ENCODE measurements around the gene RTN4IP1.
"Not testable (repeated sequence)": the region's sequence is repeated elsewhere in the genome, so short reads cannot be mapped to it uniquely, and the experiment has no call there.

The RTN4IP1 gene

DNA sequence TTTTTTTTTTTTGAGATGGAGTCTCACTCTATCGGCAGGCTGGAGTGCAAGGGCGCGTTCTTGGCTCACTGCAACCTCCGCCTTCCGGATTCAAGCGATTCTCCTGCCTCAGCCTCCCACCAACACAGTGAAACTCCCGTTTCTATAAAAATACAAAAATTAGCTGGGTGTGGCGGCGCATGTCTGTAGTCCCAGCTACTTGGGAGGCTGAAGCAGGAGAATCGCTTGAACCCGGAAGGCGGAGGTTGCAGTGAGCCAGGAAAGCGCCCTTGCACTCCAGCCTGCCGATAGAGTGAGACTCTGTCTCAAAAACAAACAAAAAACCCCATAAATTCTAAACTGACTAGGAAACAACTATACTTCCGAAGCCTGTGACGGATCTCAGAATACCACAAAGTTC, 1.5 kb downstream of the RTN4IP1 start:
- DNase-seq = not testable (repeated sequence)

DNA sequence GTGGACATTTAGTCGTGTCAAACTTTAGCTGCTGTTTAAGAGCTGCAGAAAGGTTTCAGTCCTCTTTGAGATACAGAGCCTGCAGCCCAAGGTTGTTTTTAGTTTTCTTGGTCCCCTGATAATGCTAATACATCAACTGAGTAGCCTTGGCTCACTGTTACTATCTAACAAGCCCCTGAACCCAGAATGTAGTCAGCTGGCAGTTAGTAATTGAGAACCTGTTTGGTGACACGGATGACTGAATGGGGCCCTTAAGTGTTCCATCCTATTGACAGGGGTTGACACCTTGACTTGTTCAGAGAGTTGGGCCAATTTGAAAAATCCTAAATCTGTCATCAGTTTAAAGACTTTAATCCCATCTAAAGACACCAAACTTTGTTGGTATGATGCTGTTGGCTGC, 2.8 kb downstream of the RTN4IP1 start:
- no peak for DNase-seq

DNA sequence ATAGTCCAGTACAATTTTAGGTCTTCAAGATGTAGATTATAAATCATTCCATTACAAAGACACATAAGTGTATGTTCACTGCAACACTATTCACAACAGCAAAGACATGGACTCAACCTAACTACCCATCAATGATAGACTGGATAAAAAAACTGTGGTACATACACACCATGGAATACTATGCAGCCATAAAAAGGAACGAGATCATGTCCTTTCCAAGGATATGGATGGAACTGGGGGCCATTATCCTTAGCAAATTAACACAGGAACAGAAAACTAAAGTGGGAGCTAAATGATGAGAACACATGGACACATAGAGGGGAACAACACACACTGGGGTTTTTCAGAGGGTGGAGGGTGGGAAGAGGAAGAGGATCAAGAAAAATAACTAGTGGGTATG, 6.3 kb downstream of the RTN4IP1 start:
- no peak for DNase-seq

DNA sequence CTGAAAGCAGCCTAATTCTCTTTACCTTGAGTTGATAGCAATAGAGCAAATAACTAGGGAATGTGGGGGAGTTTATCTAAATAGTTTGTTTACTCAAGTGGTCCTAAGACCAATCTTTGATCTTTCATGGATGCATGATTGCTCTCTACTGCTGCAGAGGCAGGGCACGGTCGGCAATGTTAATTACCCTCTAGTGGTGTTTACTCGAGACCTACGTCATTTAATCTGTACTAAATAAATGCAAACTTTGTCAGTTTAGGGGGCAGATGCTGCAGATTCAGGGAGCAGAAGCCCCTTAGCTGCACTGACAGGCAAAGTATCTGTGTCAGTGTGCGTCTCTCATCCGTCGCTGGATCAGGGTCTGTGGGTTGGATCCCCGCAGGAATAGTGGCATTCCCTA, 6.9 kb downstream of the RTN4IP1 start:
- DNase-seq = no peak

DNA sequence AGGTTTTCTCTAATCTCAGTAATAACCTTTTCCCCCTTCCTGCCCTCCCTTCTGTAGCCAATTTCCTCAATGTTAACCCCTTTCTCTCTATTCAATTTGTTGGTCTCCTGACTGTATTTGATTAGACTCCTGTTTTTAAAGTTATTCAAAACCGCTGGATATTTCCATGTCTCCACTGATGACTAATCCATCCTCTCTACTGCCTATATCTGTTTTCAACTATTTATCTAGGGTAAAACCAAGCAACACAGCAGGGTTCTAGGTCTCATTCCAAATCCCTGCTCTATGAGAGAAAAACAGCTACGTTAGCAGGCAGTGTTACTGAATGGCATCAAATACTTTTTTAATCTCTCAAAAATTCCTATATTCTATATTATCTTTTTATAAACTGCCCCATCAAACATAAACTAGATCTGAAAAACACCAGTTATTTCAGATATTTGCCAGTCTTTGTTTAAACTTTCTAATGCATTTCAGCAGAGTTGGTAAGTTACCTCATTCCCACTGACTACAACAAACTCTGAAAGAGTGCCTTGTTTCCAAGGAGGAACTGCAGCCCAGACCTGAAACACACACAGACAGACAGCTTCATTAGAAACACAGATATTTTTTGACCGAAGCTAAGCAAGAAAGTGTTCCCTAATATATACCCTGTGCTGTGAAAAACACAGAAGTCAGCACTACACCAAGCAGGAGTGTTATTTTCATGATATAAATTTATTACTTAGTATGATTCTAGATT, 8.2 kb downstream of the RTN4IP1 start:
- DNase-seq = no peak

DNA sequence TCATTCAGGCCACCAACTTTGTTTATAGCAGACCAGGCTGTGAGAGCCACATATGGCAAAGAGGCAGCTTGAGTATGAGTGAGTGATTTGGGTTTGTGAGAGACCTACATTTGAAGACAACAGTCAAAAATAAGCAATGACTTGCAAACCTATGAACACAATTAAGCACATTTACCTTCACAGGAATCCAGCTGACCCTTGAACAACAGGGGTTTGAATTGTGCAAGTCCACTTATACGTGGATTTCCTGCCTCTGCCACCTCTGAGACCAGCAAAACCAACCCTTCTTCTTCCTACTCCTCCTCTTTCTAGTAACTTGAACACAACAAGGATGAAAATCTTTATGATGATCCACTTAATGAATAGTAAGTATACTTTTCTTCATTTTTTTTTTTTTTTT, 10.1 kb downstream of the RTN4IP1 start:
- no peak for DNase-seq

DNA sequence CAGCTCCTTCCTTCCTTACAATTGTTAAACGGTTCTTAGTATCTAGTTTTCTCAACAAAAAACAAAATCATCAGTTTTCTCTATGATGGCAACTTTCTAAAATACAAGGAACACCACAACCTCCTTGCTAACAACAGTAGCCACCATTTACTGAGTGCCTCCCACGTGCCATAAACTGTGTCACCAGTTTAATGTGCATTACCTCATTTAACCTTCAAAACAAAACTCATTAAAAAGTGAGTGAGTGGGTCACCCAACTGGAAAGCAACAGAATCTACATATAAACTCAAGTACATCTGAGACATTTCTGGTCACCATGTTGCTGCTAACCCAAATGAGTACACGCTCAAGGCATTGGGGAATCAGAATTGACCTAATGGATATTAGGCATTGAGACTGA, 11.0 kb downstream of the RTN4IP1 start:
- no peak for DNase-seq

DNA sequence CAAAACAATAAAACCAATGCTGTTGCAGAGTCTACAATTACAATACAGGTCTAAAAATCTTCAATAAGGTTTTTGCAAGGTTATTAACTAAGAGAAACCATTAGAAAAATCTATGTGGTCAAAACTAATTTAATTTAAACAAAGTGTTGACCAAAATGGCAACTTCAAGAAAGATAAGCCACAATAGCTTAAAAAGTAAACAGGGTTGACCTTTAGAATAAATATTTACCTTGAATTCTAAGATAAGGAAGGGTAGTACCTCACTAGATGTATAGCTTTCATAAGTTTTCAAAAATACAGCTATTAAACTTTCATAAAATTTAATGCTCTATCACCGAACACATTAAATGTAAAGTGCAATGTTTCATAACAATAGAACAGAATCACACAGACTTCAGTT, 11.4 kb downstream of the RTN4IP1 start:
- no peak for DNase-seq

DNA sequence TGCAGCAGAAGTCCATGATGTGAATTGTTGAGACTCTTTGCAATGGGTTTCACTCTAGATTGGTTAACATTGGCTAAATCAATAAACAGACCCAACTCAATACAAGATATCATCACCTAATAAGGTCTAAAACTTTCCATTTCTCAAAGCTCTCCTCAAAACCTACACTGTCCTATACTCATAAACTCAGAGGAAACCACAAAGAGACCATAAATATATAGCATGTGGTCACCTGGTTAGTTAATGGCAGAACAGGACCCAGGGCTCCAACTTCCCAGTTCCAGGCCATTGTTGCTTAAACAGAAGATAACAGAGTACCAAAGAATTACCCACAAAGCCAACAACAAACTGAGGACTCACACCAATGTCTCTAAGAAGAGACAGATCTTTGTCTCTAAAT, 12.0 kb downstream of the RTN4IP1 start:
- no peak for DNase-seq

DNA sequence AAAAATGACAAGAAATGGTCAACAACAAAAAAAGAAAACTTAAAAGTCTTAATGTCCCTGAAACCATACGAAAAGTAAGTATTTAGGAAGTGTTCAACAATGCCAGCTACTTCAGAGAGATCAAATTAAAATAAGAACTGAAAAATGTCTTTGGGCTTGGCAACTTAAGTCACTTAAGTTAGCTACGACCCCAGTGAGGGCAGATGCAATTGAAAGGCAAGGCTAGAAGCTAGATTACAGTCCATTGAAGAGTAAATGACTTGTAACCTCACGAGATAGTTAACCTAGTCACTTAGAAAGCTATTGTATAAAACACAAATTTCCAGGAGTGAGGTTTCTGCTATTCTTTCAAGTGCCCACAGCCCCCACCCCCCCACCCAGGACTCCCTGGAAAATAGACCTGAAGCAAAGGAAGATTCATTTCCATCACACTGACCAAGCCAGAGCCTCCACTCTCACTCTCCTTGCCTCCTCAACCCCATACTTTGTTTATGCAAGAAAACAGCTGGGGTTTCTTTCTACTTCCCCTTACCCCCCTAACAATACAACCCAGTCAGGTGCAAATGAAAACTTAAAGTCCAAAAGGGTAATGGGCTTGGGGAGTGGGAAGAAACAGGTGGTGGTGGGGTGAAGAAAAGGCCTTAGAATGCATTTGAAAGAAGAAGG, 14.6 kb downstream of the RTN4IP1 start:
- no peak for DNase-seq

DNA sequence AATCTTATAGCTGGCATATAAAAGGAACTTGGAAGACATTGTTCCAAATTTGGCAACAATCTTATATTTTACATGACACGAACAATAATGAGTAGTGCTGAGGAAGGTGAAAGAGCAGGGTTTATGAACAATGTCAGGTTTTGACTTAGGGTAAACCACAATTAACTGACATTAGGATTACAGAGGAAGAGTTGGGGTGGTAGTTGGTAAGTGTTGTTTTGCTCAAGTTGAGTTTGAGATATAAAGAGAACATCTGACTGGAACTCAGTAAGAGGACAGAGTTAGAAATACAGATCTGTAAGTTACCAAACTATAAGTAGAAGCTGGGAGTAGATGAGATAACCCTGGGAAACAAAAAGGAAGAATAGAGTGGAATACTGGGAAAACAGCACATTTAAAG, 15.1 kb downstream of the RTN4IP1 start:
- DNase-seq = no peak

DNA sequence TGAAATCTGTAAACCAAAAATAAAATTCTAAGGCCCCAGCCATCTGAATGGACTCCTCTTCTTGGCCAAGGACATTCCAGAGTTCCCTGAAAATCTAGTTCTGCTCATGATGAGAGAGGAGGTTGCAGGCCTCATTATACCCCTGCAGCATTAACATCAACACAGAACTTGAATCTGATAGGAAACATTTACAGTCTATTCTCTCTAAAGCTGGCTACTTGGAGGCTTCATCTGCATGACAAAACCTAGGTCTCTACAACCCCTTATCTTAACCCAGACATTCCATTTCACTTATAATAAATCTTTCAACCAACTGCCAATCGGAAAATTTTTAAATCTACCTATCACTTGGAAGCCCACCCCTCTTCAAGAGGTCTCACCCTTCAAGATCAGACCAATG, 15.7 kb downstream of the RTN4IP1 start:
- no peak for DNase-seq

DNA sequence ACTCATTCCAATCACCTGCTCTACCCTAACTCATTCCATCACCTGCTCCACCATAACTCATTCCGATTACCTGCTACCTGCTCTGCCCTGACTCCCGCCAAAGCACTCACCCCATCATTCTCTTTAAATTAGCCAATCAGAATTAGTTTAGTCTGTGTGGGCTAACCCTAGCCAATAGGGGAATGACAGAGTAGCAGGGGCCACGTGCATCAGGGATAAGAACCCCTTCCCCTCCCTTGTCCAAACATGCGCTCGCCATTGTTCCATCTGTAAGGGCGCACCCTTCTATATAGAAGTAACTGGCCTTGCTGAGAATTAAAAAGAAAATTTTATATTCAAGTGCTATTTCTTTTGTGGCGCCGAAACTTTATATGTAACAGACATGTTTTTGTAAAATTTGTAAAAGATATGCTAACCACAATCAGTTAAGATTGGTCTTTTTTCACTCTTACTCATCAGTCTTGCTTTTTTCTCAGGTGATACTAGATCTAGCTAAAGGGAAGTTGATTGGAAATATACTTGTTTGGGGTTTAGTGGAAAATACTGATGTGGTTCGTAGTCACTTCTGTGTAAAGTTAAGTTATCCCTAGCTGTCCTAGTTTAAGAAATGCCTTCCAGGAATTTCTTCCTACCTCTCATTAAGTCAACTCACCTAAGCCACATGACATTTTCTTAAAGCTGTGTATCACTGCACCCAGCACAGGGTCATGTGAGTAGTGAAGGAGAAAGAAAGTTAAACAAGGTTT, 16.5 kb downstream of the RTN4IP1 start:
- DNase-seq = no peak

DNA sequence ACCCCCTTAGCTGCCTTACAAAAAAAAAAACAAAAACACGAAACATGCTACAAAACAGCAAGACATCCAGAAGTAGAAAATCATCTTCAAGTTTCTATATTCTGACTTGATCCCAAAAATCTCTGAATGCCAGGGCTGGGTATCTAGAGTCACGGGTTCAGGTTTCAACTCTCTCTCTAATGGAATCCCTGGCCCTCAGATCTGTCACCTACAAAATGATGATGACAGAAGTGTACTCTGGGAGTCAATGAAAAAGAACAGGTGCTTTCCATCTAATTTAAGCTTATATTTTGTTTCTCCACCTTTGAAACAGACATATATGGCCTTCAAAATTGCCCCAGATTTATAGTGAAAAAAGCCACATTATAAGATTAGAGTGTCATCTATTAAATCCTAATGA, 18.3 kb downstream of the RTN4IP1 start:
- no peak for DNase-seq

DNA sequence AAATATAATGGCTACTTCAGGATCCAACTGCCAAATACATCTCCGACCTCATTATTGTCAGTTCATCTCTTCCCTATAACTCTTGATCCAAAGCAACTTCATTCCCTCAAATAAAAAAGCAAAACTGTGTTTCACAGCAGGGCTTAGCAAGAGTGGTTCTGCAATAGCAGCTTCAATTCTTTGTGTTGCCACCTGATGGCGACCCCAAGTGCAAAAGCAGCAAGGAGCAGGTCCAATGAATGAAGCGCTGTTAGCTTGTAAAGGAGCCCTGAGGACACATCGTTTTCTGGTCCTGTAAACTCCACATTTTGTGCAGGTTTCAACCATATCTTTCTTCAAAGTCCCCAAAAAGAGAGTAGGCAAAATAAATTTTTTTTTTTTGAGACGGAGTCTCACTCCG, 19.6 kb downstream of the RTN4IP1 start:
- peak; percentile 67 to 69 for DNase-seq

DNA sequence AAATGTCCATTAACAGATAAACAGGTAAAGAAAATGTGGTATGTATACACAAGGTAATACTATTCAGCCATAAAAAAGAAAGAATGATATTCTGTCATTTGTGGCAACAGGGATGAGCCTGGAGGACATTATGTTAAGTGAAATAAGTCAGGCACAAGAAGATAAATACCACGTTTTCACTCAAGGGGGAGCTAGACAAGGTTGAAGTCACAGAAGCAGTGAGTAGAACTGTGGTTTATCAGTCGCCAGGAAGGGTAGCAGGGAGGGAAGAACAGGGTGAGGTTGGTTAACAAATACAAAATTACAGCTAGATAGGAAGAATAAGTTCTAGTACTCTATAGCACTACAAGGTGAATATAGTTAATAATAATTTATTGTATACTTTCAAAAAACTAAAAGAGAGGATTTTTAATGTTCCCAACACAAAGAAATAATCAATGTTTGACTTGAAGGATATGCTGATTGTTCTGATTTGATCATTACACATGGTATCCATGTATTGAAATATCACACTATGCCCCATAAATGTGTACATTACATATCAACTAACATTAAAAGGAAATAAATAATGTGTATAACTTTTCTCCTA, 21.1 kb downstream of the RTN4IP1 start:
- peak; percentile 88 to 89 for DNase-seq

DNA sequence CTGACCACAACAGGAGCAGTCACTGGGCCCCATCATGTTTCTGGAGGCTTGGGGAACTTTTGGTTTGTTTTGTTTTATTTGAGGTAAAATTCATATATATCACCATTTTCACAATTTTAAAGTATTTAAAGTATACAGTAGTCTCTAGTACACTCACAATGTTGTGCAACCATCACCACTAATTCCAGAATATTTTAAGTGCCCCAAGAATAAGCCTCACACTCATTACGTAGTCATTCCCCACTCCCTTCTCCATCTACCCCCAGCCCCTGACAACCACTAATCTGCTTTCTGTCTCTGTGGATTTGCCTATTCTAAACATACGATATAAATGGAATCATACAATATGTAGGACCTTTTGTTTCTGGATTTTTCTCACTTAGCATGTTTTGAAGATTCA, 29.0 kb downstream of the RTN4IP1 start:
- no peak for DNase-seq

DNA sequence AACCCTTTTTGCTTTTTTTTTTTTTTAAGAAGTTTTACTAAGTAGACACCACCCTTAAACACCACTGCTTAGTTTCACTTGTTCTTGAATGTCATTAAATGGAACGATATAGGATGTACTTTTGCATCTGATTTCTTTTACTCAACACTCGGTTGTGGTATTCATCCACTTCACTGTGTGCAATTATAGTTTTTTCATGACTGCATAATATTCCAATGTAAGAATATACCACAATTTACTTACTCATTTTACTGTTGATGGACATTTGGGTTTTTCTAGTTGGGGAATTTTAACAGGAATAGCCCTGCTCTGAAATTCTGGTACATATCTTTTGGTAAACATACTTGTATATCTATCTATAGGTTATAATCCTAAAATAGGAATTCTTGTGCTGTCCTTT, 29.9 kb downstream of the RTN4IP1 start:
- no peak for DNase-seq

DNA sequence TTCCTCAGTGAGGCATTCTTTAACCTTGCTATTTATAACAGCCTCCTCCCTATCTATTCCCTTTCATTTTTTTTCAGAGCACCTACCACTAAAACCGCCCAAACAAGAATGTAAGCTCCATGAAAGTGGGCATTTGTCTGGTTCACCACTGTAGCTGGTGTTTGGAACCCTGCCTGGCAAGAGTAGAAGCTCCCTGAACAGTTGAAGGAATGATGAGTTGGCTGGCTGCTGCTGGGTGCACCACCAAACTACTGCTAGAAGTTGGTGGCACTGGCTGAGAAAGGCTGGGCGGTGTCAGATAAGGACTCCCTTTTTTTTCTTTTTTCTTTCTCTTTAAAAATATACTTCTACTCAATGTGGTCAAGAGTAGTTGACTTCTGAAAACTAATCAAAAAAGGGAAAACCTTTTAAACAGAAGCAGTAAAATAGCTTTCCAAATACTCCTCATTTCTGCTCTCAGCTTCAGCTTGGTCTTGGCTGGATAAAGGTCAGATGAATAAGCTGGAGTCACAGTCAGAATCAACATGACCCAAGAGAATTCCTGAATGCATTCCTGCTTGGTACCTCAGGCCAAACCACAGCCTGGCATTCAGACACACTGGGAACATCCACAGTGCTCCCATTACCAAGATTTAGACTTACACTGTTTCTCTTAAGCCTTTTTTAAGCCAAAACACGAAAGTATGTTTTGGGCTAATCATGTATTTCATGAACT, 38.0 kb downstream of the RTN4IP1 start:
- DNase-seq = no peak

DNA sequence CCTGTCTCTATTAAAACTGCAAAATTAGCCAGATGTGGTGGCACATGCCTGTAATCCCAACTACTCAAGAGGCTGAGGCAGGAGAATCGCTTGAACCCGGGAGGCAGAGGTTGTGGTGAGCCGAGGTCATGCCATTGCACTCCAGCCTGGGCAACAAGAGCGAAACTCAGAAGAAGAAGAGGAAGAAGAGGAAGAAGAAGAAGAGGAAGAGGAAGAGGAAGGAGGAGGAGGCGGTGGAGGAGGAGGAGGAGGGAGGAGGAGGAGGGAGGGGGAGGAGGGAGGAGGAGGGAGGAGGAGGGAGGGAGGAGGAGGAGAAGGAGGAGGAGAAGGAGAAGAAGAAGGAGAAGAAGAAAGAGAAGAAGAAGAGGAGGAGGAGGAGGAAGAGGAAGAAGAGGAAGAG, 40.4 kb downstream of the RTN4IP1 start:
- DNase-seq = not testable (repeated sequence)

DNA sequence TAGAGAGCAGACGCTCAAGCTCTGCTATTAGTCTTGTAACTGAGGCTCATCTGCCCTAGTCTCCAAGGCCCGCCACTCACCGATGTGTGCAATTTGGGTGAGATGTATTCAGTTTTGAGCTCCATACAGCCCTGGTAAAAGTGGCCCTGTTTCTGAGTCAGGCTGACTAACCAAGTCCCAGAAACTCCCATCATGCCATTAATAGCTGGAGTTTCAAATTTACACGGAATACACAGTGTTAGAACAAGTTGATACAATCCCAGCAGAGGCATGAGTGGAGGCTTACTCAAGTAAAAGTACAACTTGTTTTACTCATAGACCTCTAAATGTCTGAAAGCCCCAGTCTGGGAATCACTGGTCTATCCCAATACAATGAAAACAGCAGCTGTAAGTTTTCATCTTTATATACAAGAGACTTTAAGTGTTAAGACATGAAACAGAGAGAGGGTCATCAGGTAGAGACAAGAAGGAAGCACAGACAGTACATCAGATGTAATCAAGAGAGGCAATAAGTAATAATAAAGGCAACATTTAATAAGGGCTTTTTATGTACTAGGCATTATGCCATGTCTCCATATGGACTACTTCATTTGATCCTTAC, 42.4 kb downstream of the RTN4IP1 start:
- DNase-seq = no peak

DNA sequence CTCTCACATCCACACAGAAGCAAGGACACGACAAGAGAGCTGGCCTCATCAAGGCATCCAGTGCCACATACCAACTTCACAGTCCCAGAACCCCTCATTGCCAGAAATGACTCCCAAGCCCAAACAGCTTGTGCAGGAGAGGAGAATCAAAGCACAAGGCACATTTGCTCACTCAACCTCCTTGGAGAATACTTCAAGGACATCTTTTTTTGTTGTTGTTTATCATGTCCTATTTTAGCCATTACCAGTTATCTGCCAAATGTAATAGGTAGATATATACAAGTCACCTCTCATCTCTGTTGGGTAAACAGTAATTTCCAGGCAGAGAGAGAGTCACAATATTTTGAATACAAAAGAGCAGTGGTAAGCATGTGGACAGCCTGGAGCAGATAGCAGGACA, 47.8 kb downstream of the RTN4IP1 start:
- DNase-seq = no peak

DNA sequence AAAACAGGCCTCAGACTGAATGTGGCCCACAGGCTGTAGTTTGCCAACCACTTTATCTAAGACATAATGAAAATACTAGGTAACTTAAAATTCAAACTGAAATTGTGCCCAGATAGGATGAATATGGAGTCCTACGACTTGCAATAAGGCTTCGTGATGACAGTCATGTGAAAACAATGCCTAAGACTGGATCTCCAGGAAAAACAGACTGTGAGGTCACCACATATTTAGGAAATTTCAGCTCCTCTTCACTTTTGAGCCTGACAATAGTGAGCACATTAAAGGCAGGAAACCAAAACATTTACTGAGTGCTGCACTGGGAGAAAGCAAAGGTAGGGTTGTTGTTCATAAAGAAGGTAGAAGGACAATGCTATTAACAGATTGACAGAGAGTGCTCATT, 50.0 kb downstream of the RTN4IP1 start:
- DNase-seq = no peak

All from AML-193 (cell line).